HepG2 (cell line): ENCODE measurements around the gene AKAP9. TPM values are rescaled to one million over a fixed set of nuclear protein-coding genes. Genes with fewer than 3 reads are reported as not detected.

Experiments
- ATAC-seq: fragments of 200-7000 bp; cut with Tn5 transposase; 3 replicates; pipeline ENCODE4 v1.9.1; 2020; ENCODE audit warnings: mild to moderate bottlenecking, moderate library complexity
- BruUV-seq: library from RNA; stranded (reverse); fragments of 400-500 nt; replicated peaks from 2 replicates; lab custom pipeline; 2021; lab: Mats Ljungman, UMichigan
- CTCF ChIA-PET: fragments of 300-600 bp; formaldehyde crosslinking; extraction: SDS; loops from one replicate; lab custom pipeline; 2021; ENCODE audit warnings: low total read pairs, inconsistent platforms, low intra/inter-chr PET ratio; lab: Yijun Ruan, JAX
- POLR2A ChIA-PET: fragments of 350-600 bp; sonication (Branson Sonifier 250); formaldehyde crosslinking; loops from one replicate; lab custom pipeline; 2020; ENCODE audit warnings: antibody characterized with exemption, inconsistent platforms; lab: Yijun Ruan, JAX
- DNase-seq: peaks from one replicate; pipeline ENCODE4 v3.0.0-alpha.2; 2015; ENCODE audit warnings: low spot score
- FAIRE-seq: peaks from 3 replicates; lab custom pipeline; 2011; peaks lifted over from hg19 to GRCh38; lab: Jason Lieb, UNC
- H2AFZ ChIP-seq: one replicate; pipeline ENCODE4 v1.6.1; 2011; ENCODE audit warnings: low read length, inconsistent platforms
- H3K27ac ChIP-seq: fragments of 300-600 bp; 3 replicates; pipeline ENCODE4 v1.8.0; 2011; ENCODE audit warnings: mixed run types, mild to moderate bottlenecking, mixed read lengths, low read length, inconsistent platforms; ENCODE audit not compliant: insufficient read depth; ENCODE audit errors: extremely low read length
- H3K27me3 ChIP-seq, 2 experiments: fragments of 200-600 bp in 1 of 2; 2 replicates in 1 of 2; 3 replicates in 1 of 2; pipeline versions ENCODE4 v1.6.0 to v1.8.0; 2011; ENCODE audit warnings: low read length in 2 of 2, mild to moderate bottlenecking in 2 of 2, moderate library complexity in 2 of 2, inconsistent platforms in 1 of 2; ENCODE audit not compliant: insufficient read depth in 2 of 2, control insufficient read depth in 1 of 2
- H3K36me3 ChIP-seq, 2 experiments: fragments of 200-600 bp in 1 of 2; replicated peaks in 1 of 2; 2 replicates in 1 of 2; 3 replicates in 1 of 2; pipeline versions ENCODE4 v1.5.1 to v1.8.0; 2011; ENCODE audit warnings: low read length in 2 of 2, inconsistent platforms in 1 of 2; ENCODE audit not compliant: insufficient read depth in 2 of 2, control insufficient read depth in 1 of 2
- H3K4me1 ChIP-seq: 2 replicates; pipeline ENCODE4 v1.5.1; 2012; ENCODE audit warnings: low read length, inconsistent platforms; ENCODE audit not compliant: insufficient read depth
- H3K4me2 ChIP-seq: 2 replicates; pipeline ENCODE4 v1.6.0; 2011; ENCODE audit warnings: low read depth, low read length, inconsistent platforms
- H3K4me3 ChIP-seq, 3 experiments: fragments of 200-600 bp in 1 of 3; sonication (generic), shearing (Covaris generic) in 1 of 3; replicated peaks in 1 of 3; 2 replicates each; pipeline ENCODE4 v1.5.1; 2011 to 2016; ENCODE audit warnings: low read length in 3 of 3, inconsistent platforms in 2 of 3, low read depth in 2 of 3, mild to moderate bottlenecking in 2 of 3, control low read depth in 1 of 3, mixed read lengths in 1 of 3; ENCODE audit not compliant: insufficient read depth in 1 of 3
- H3K79me2 ChIP-seq: one replicate; pipeline ENCODE4 v1.6.1; 2011; ENCODE audit warnings: low read length, inconsistent platforms; ENCODE audit not compliant: insufficient read depth
- H3K9ac ChIP-seq: 2 replicates; pipeline ENCODE4 v1.6.0; 2011; ENCODE audit warnings: mild to moderate bottlenecking, low read depth, low read length, inconsistent platforms; ENCODE audit not compliant: insufficient read depth
- H3K9me3 ChIP-seq: 2 replicates; pipeline ENCODE4 v1.5.1; 2012; ENCODE audit warnings: mild to moderate bottlenecking, low read length
- H4K20me1 ChIP-seq: 2 replicates; pipeline ENCODE4 v1.6.0; 2011; ENCODE audit warnings: inconsistent platforms, mild to moderate bottlenecking, low read length, moderate library complexity; ENCODE audit not compliant: insufficient read depth
- BORCS8-MEF2B ChIP-seq: sonication (generic); formaldehyde crosslinking; IDR thresholded peaks from 2 replicates; pipeline ENCODE4 v1.8.0; 2022; ENCODE audit warnings: mild to moderate bottlenecking, missing genetic modification reagents
- PHF8 ChIP-seq: sonication (generic); formaldehyde crosslinking; IDR thresholded peaks from 2 replicates; pipeline ENCODE4 v1.5.0; 2020; ENCODE audit warnings: missing genetic modification reagents
- SCMH1 ChIP-seq: sonication (generic); formaldehyde crosslinking; IDR thresholded peaks from 2 replicates; pipeline ENCODE4 v1.9.0; 2021; ENCODE audit warnings: missing genetic modification reagents, mild to moderate bottlenecking, borderline replicate concordance
- SRF ChIP-seq: IDR thresholded peaks from 2 replicates; pipeline ENCODE4 v1.6.1; 2011; ENCODE audit warnings: mild to moderate bottlenecking, low read depth, low read length, moderate library complexity
- TBX2 ChIP-seq: sonication (generic); formaldehyde crosslinking; IDR thresholded peaks from 2 replicates; pipeline ENCODE4 v1.5.0; 2020; ENCODE audit warnings: missing genetic modification reagents, mild to moderate bottlenecking, borderline replicate concordance
- THRA ChIP-seq: sonication (generic); formaldehyde crosslinking; IDR thresholded peaks from 2 replicates; pipeline ENCODE4 v1.4.0; 2020; ENCODE audit warnings: missing genetic modification reagents, borderline replicate concordance
- ZBTB40 ChIP-seq, 2 experiments: fragments of 450-650 bp in 1 of 2; sonication (generic) in 1 of 2; formaldehyde crosslinking in 1 of 2; IDR thresholded peaks; 2 replicates each; pipeline versions ENCODE4 v1.6.1 to v1.8.0; 2016 to 2022; ENCODE audit warnings: antibody characterized with exemption in 1 of 2, mild to moderate bottlenecking in 1 of 2, missing genetic modification reagents in 1 of 2
- ZFP1 ChIP-seq: IDR thresholded peaks from 2 replicates; pipeline ENCODE4 v1.6.1; 2016
- ZFP36 ChIP-seq: fragments of 150-350 bp; IDR thresholded peaks from 2 replicates; pipeline ENCODE4 v1.6.1; 2018; ENCODE audit warnings: borderline replicate concordance, low read length, low read depth; ENCODE audit not compliant: partially characterized antibody
- ZNF333 ChIP-seq: sonication (generic); formaldehyde crosslinking; IDR thresholded peaks from 2 replicates; pipeline ENCODE4 v1.4.0; 2020; ENCODE audit warnings: mild to moderate bottlenecking, missing genetic modification reagents, borderline replicate concordance
- ZNF615 ChIP-seq: sonication (generic); formaldehyde crosslinking; IDR thresholded peaks from 2 replicates; pipeline ENCODE4 v1.5.0; 2020; ENCODE audit warnings: mild to moderate bottlenecking, missing genetic modification reagents, borderline replicate concordance
- ZSCAN20 ChIP-seq: sonication (generic); formaldehyde crosslinking; IDR thresholded peaks from 2 replicates; pipeline ENCODE4 v1.4.0; 2020; ENCODE audit warnings: missing genetic modification reagents, mild to moderate bottlenecking, borderline replicate concordance
- WGBS: methylation state at CpG from one replicate; pipeline ENCODE4 v1.1.6; 2017; ENCODE audit warnings: low lambda C conversion rate; 5-methylcytosine and 5-hydroxymethylcytosine counted together
- in situ Hi-C: cut with HindIII; loops from 2 replicates; pipeline ENCODE4 v1.10.0; 2017; ENCODE audit warnings: low pct_unique_long_range_greater_than_20kb; ENCODE audit not compliant: extremely low pct_ligation_motif_present
- intact Hi-C: fragments of 100-400 bp; cut with micrococcal nuclease; formaldehyde crosslinking; loops from one replicate; pipeline ENCODE4 v1.10.0; 2022; ENCODE audit not compliant: unreplicated experiment
- polyA plus RNA-seq, 8 experiments: library from polyadenylated mRNA; depleted of rRNA in 3 of 8; stranded (reverse) in 7 of 8; unstranded in 1 of 8; fragments of >200 nt; fragmentation: Illumina TruSeq in 4 of 8; extraction: Trizol in 4 of 8; gene quantifications; 2 replicates each; pipeline versions ENCODE4 v1.2.1 to v1.2.3, GENCODE V29; 2011 to 2016; ENCODE audit warnings: low read depth in 4 of 8, missing spikeins in 1 of 8, mixed read lengths in 1 of 8; ENCODE audit not compliant: insufficient read depth in 1 of 8
- total RNA-seq, 5 experiments: library from RNA; depleted of rRNA; stranded (reverse); fragments of >200 nt; fragmentation: Illumina TruSeq; extraction: Trizol; gene quantifications; 2 replicates each; pipeline ENCODE4 v1.2.3, GENCODE V29; 2016; ENCODE audit warnings: low read depth in 1 of 5

The AKAP9 gene
- total and polyA plus RNA-seq, 2 of the 13 experiments (the other 11 are each of a cell fraction or from before 2014, with no cell fraction given), result 27.6 to 33.1 TPM

- no peaks in the 10 kb centered on the region for H3K4me1 ChIP-seq
- DNase-seq, result no peak
- H3K4me2 ChIP-seq, result no peak overlapping the region
- in situ Hi-C loops (no loop called here), intact Hi-C loops (no loop called here)
- no peaks in the 10 kb centered on the region for H3K36me3 ChIP-seq
- no peak for ATAC-seq
- no peak overlapping the region for H3K4me3 ChIP-seq
- WGBS, result 9% methylated on average over 1 of the region's 1 CpG
- H3K9me3 ChIP-seq, result no peaks in the 10 kb centered on the region
- ChIA-PET CTCF (no interaction called here), POLR2A (no interaction called here)
- H3K27ac ChIP-seq, result no peak overlapping the region
- no peak overlapping the region for H3K9ac ChIP-seq
- no peak overlapping the region for H2AFZ ChIP-seq
- H4K20me1 ChIP-seq, result no peaks in the 10 kb centered on the region
- no peak for FAIRE-seq
- H3K79me2 ChIP-seq, result no peaks in the 10 kb centered on the region
- BruUV-seq, result no TSS peak
- H3K27me3 ChIP-seq, result no peaks in the 10 kb centered on the region
- no peak for TF ChIP-seq ZFP1 (CRISPR knock-in tag)
- TF ChIP-seq ZSCAN20, result no peak
- TF ChIP-seq ZNF615, result no peak
- no peak for TF ChIP-seq TBX2 (CRISPR knock-in tag)
- no peak for TF ChIP-seq ZNF333 (CRISPR knock-in tag)
- TF ChIP-seq SRF, result no peak
- no peak for TF ChIP-seq ZFP36
- TF ChIP-seq PHF8 (CRISPR knock-in tag), result no peak
- TF ChIP-seq ZBTB40 (IDR thresholded peaks at IDR 0.05), result no peak
- no peak for TF ChIP-seq ZBTB40 (CRISPR knock-in tag; IDR thresholded peaks at IDR 0.05)
- TF ChIP-seq BORCS8-MEF2B, result no peak
- TF ChIP-seq SCMH1, result no peak
- TF ChIP-seq THRA (CRISPR knock-in tag), result no peak
Observed at GRCh38 chr7:92155108-92155739, 214.6 kb downstream of the AKAP9 start.
